COLO668 (cell line): ENCODE data around the gene RNF5.
"Not testable (repeated sequence)": the region's sequence is repeated elsewhere in the genome, so short reads cannot be mapped to it uniquely, and the experiment has no call there.

ENCODE experiments used
- DNase-seq: peaks from one replicate; lab custom pipeline; 2025; ENCODE audit not compliant: unreplicated experiment; lab: John Stamatoyannopoulos, UW

RNF5 gene

DNA sequence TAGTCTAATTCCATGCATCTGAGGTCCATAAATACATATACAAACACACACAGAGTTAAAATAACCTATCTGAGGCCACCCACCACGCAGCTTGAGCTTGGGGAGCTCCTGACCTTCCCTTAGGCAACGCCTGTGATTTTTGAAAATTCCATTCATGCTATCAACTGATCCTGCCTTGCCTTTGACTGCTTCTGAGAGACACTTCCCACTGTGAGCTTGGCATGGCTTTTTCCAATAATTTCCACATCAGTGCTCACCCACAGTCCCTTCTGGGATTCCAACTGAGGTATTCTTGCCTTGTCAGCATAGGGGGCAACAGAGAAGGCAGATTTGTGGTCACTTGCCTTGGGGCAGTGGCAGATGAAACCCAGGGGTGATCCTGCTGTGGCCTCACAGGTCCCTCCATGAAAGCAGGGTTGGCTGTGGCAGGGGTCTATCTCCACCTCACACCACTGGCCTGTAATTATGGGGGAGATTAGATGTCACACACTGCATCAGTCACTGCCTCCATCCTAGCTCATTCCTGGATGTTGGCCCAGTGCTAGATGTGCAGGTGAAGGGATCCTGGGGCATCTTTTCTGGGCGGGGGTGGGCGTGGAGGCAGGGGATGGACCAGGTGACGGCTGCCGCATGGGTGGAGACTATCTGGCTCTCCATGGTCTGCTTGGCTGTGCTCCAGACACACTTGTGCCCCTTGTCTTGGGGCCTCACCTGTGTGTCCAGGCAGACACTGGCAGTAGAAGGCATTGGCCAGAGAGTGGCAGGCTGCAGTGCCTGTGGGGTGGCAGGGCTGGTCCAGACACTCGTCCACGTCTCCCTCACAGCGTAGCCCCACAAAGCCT is 25.4 kb downstream of the RNF5 start:
- DNase-seq = no peak

DNA sequence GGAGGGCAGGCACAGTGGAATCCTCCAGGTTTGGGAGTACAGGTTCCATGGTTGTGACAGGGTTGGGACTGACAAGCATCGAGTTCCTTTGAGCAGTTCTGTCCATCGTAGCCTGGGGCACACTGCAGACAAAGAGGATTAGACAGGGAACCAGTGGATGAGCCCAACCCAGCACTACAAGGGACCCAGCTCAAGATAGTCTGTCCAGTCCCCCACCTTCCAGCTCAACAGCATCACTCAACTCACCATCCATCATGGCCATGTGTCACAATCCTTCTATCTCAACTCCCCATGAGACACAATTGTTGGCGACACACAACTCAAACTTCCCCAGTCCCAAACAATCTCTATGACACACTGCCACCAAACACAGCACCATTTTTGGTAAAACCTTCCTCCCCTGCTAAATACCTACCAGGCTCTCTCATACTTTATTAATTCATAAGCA is 26.1 kb downstream of the RNF5 start:
- DNase-seq = no peak

- DNase-seq = no peak
Observed at GRCh38 chr6:32208996-32209395, 30.8 kb downstream of the RNF5 start.

DNA sequence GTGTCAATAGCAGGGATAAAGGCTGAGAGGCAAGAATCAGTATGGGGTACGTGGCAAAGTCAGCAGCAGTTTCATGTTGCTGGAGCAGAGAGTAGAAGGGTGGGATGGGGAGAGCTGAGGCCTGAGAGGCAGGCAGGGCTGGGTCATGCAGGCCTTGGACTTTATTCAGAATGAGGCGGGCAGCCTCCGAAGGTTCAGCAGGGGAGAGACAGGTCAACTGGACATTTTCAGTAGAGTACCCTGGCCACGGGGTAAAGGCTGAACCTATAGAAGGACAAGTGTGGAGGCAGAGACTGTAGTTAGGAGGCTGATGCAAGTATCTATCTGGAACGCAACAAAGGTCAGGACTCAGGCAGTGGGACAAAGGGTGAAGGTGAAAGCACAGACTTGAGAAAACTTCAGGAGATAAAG is 32.0 kb downstream of the RNF5 start:
- no peak for DNase-seq

DNA sequence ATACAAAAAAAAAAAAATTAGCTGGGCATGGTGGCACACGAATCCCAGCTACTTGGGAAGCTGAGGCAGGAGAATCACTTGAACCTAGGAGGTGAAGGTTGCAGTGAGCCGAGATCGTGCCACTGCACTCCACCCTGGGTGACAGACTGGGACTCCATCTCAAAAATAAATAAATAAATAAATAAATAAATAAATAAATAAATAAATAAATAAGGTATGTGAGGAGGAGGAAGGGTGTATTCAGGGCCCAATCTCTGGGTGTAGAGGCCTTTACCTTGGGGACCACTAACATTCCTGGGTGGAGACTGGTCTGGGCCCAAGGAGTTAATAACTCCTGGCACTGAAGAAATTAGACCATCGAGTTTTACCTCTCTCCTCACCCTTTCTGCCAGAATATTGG is 33.2 kb downstream of the RNF5 start:
- not testable (repeated sequence) for DNase-seq

GRCh38 chr6:32212076-32212760 is 34.0 kb downstream of the RNF5 start:
- no peak for DNase-seq

- no peak for DNase-seq
Observed at GRCh38 chr6:32213649-32214048, 35.4 kb downstream of the RNF5 start.

GRCh38 chr6:32214126-32214525 is 35.9 kb downstream of the RNF5 start:
- no peak for DNase-seq

DNA sequence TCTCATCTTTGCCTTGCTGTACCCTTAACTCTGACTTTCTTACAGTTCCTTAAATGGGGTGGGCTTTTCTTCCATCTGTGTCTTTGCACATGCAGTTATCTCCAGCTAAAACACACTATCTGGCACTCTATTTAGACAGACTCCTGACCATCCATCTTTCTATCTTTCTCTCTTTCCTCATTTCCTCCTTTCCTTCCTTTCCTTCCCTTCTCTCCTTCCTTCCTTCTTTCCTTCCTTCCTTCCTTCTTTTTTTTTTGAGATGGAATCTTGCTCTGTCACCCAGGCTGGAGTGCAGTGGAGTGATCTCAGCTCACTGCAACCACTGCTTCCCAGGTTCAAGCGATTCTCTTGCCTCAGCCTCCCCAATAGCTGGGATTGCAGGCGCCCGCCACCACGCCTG is 37.4 kb downstream of the RNF5 start:
- no peak for DNase-seq

DNA sequence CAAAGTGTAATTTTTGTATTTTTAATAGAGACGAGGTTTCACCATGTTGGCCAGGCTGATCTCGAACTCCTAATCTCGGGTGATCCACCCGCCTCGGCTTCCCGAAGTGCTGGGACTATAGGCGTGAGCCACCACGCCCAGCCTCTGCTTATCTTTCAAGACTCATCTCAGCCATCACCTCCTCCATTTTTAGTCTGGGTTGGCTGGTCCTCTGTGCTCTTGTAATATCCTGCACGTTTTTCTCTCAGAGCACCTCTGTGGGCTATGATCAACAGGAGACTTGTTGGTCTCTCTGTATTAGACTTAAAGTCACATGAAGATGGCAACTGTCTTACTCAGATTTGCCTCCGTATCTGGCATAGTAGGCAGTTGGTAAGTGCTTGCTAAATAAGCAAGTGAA is 38.1 kb downstream of the RNF5 start:
- no peak for DNase-seq

DNA sequence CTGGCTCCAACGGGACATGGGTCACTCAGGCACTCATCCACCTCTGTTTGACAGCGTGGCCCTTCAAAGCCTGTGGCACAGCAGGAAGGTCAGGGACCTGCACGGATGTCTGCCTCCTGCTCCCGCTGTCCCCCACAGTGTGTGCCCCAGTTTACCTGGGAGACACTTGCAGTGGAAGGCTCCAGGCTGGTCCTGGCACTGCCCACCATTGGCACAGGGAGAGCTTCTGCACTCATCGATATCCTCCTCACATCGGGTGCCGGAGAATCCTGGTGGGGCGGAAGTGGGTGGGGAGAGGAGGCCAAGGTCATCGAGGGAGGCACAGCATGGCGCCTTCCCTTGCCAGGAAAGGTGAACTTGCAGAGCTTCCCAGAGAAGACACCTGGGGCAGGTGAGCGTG is 38.8 kb downstream of the RNF5 start:
- DNase-seq = no peak

DNA sequence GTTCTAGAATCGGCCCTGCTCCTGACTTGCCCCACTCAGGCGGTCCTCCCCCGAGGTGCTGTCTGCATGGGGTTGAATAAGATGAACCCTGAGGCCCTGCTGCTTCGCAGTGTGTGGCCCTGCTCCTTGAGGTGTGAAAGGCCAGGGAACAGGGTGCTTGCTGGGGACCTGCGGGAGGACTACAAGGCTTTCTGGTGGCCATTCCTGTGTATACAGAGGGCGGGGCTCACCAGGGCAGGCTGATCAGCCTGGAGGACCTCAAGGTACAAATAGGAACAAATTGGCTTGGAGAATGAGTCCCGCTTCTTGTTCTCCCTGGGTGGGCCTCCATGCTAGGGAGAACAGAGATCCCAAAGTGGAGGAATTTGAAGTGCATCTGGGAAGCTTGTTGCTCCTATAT is 40.0 kb downstream of the RNF5 start:
- no peak for DNase-seq

DNA sequence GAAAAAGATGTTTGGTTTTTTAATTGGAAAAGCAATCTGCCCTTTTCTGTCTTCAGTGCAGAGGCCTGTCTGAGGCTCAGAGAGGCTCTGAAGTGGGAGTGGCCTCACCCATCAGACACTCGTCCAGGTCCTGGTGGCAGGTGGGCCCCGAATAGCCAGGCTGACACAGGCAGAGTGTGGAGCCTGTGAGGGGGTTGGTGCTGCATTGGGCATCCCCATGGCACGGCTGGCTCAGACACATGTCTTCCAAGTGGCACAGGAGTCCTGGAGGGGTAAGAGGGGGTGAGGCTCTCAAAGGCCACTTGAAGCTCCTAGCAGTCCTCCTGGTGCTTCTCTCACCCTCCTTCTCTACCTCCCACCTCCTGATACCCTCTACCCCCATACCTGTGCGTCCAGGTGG is 41.8 kb downstream of the RNF5 start:
- DNase-seq = no peak

GRCh38 chr6:32222333-32223230 is 44.4 kb downstream of the RNF5 start:
- no peak for DNase-seq

DNA sequence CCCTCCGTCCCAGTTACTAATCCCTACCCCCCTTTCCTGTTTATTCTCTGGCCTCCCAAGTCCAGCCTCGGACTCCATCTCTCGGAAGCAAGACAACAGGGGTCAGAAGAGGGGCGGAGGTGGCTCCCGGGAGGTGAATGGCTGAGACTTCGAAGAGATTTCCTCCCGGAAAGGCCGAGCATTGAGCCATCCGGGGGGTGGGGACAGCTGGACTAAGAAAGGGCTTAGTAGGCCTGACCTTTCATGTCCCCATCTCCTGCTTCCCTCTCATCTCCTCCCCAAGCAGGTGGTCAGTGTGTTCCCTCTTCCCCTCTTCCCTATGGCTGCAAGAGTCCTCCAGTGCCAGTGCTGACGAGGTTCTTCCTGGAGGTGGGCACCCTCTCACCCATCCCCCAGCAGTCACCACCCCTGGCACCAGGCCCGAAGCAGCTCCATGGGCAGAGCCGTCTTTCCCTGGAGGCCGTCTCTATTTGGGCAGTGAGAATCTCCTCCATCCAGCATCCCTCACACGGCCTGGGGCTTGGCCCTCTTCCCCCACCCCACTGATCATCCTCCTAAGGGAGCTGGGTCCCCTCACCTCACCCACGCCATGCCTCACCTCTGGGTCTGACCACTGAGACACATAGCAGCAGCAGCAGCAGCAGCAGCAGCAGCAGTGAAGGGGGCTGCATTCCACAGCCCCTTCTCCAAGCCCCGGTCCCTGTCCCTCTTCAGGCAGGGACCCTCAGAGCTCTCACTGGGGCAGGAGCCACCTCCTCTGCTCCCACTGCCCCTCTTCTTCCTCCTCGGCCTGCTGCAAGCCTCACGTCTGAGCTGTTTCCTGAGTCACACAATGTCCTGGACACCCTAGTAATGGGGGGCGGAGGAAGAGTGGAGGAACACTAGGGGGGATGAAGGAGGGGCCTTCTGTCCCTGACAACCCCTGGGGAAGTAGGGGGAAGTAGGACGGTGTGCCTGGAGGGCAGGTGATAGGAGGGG is 45.3 kb downstream of the RNF5 start, which contains the start of gene NOTCH4:
NOTCH4 (minus strand) TSS at position 810 of the 978 bp plus-strand sequence; CDS start at position 671, 139 bp downstream.
- DNase-seq = no peak

GRCh38 chr6:32224696-32225095 is 46.5 kb downstream of the RNF5 start:
- no peak for DNase-seq

GRCh38 chr6:32226434-32226833 is 48.2 kb downstream of the RNF5 start:
- no peak for DNase-seq
